NCI-H2171 treated with DMSO at 0.1 percent for 48 hours (cell line): ENCODE results near the gene FCN1.
"Not testable (repeated sequence)": the region's sequence is repeated elsewhere in the genome, so short reads cannot be mapped to it uniquely, and the experiment has no call there.

Experiments
- DNase-seq: peaks from one replicate; lab custom pipeline; 2025; lab: John Stamatoyannopoulos, UW

Gene FCN1

GRCh38 chr9:134871697-134872340 is 45.9 kb downstream of the FCN1 start:
- no peak for DNase-seq

GRCh38 chr9:134870746-134871662 is 46.7 kb downstream of the FCN1 start:
- no peak for DNase-seq

- DNase-seq = no peak
Observed at GRCh38 chr9:134870301-134870694, 47.4 kb downstream of the FCN1 start.

GRCh38 chr9:134869554-134870300 is 48.0 kb downstream of the FCN1 start:
- DNase-seq = peak; percentile 79

- peak; percentile 79 for DNase-seq
Observed at GRCh38 chr9:134868751-134869553, 48.8 kb downstream of the FCN1 start.

GRCh38 chr9:134867917-134868750 is 49.6 kb downstream of the FCN1 start:
- DNase-seq = peak; percentile 39

- DNase-seq = no peak
Observed at GRCh38 chr9:134864821-134865190, 52.9 kb downstream of the FCN1 start.

GRCh38 chr9:134863941-134864820 is 53.5 kb downstream of the FCN1 start:
- DNase-seq = no peak

- no peak for DNase-seq
Observed at GRCh38 chr9:134863306-134863902, 54.3 kb downstream of the FCN1 start.

GRCh38 chr9:134861595-134862334 is 55.9 kb downstream of the FCN1 start:
- no peak for DNase-seq

GRCh38 chr9:134860510-134860909 is 57.2 kb downstream of the FCN1 start:
- DNase-seq = no peak

GRCh38 chr9:134858051-134858841 is 59.5 kb downstream of the FCN1 start:
- DNase-seq = no peak

GRCh38 chr9:134857451-134857850 is 60.3 kb downstream of the FCN1 start:
- DNase-seq = not testable (repeated sequence)

GRCh38 chr9:134855900-134856377 is 61.8 kb downstream of the FCN1 start:
- no peak for DNase-seq
